Vagina (tissue), 2 donors: ENCODE results near the gene FRMPD1.

ENCODE experiments used
- CTCF ChIP-seq, 3 experiments: fragments of 450-650 bp in 2 of 3; fragments of 200-600 bp in 1 of 3; sonication (generic) in 1 of 3; IDR thresholded peaks; one replicate each; pipeline ENCODE4 v1.5.1; 2017 to 2019; ENCODE audit warnings: antibody characterized with exemption in 3 of 3, mild to moderate bottlenecking in 2 of 3, moderate library complexity in 2 of 3
- POLR2A ChIP-seq, 2 donors: fragments of 450-650 bp; IDR thresholded peaks; one replicate each; pipeline ENCODE4 v1.6.1; 2017; ENCODE audit warnings: antibody characterized with exemption in 2 of 2, mild to moderate bottlenecking in 2 of 2, moderate library complexity in 2 of 2

- TF ChIP-seq CTCF (IDR thresholded peaks at IDR 0.05) = no peak
- TF ChIP-seq POLR2A (IDR thresholded peaks at IDR 0.05) = no peak
Observed at GRCh38 chr9:37696528-37696927, 45.8 kb downstream of the FRMPD1 start.
